MM.1S (cell line): ENCODE results near the gene GNG13.
A peak's percentile ranks its signal among the peaks of the same experiment; 100 is the strongest.
"Not testable (repeated sequence)": the region's sequence is repeated elsewhere in the genome, so short reads cannot be mapped to it uniquely, and the experiment has no call there.

Experiments
- DNase-seq: peaks from one replicate; pipeline ENCODE4 v3.0.0-alpha.2; 2015
- H2AFZ ChIP-seq: fragments of 300-600 bp; sonication (generic); 2 replicates; pipeline ENCODE4 v1.6.0; 2016; ENCODE audit warnings: antibody characterized with exemption, low read length
- H3F3A ChIP-seq: fragments of 300-600 bp; sonication (generic); 2 replicates; pipeline ENCODE4 v1.6.1; 2016; ENCODE audit warnings: mild to moderate bottlenecking, antibody characterized with exemption, low read length, moderate library complexity, mixed read lengths; ENCODE audit not compliant: insufficient read depth
- H3K27ac ChIP-seq: fragments of 300-600 bp; sonication (generic); 2 replicates; pipeline ENCODE4 v1.5.1; 2016; ENCODE audit warnings: mild to moderate bottlenecking, low read length
- H3K27me3 ChIP-seq: fragments of 300-600 bp; sonication (generic); replicated peaks from 2 replicates; pipeline ENCODE4 v1.6.0; 2016; ENCODE audit warnings: low read length; ENCODE audit not compliant: insufficient read depth
- H3K36me3 ChIP-seq: fragments of 300-600 bp; sonication (generic); replicated peaks from 2 replicates; pipeline ENCODE4 v1.6.1; 2016; ENCODE audit warnings: mild to moderate bottlenecking, low read length, mixed read lengths; ENCODE audit not compliant: insufficient read depth
- H3K4me1 ChIP-seq: fragments of 300-600 bp; sonication (generic); 2 replicates; pipeline ENCODE4 v1.6.1; 2016; ENCODE audit warnings: low read length, mixed read lengths
- H3K4me2 ChIP-seq: fragments of 300-600 bp; sonication (generic); 2 replicates; pipeline ENCODE4 v1.6.0; 2016; ENCODE audit warnings: low read depth, low read length
- H3K4me3 ChIP-seq: fragments of 300-600 bp; sonication (generic); 2 replicates; pipeline ENCODE4 v1.5.1; 2016; ENCODE audit warnings: low read length, mixed read lengths
- H3K79me2 ChIP-seq: fragments of 300-600 bp; sonication (generic); 2 replicates; pipeline ENCODE4 v1.6.1; 2016; ENCODE audit warnings: mixed run types, low read length, mixed read lengths
- H3K9ac ChIP-seq: fragments of 300-600 bp; sonication (generic); 2 replicates; pipeline ENCODE4 v1.6.1; 2016; ENCODE audit warnings: low read length, mixed read lengths
- H3K9me2 ChIP-seq: fragments of 300-600 bp; sonication (generic); replicated peaks from 2 replicates; pipeline ENCODE4 v1.6.1; 2016; ENCODE audit warnings: mild to moderate bottlenecking, low read length, mixed read lengths; ENCODE audit not compliant: insufficient read depth
- H3K9me3 ChIP-seq: fragments of 300-600 bp; sonication (generic); replicated peaks from 2 replicates; pipeline ENCODE4 v1.6.1; 2016; ENCODE audit warnings: mild to moderate bottlenecking, low read length, mixed read lengths; ENCODE audit not compliant: insufficient read depth
- H4K20me1 ChIP-seq: fragments of 300-600 bp; sonication (generic); 2 replicates; pipeline ENCODE4 v1.6.1; 2016; ENCODE audit warnings: mild to moderate bottlenecking, low read length, moderate library complexity, mixed read lengths; ENCODE audit not compliant: insufficient read depth
- EZH2 ChIP-seq: fragments of 300-600 bp; sonication (generic); optimal IDR thresholded peaks from 2 replicates; pipeline ENCODE3; 2017; ENCODE audit warnings: low read depth, mild to moderate bottlenecking, antibody characterized with exemption, low read length, mixed read lengths
- EZH2phosphoT487 ChIP-seq: fragments of 300-600 bp; sonication (generic); IDR thresholded peaks from 2 replicates; pipeline ENCODE4 v1.6.1; 2018; ENCODE audit warnings: antibody characterized with exemption, low read length
- TF ChIP-seq, protein P1 (sequence below): fragments of 300-600 bp; sonication (generic); IDR thresholded peaks from 2 replicates; pipeline ENCODE4 v1.5.1; 2016; ENCODE audit warnings: antibody characterized with exemption, low read length, mixed read lengths

GNG13 gene

DNA sequence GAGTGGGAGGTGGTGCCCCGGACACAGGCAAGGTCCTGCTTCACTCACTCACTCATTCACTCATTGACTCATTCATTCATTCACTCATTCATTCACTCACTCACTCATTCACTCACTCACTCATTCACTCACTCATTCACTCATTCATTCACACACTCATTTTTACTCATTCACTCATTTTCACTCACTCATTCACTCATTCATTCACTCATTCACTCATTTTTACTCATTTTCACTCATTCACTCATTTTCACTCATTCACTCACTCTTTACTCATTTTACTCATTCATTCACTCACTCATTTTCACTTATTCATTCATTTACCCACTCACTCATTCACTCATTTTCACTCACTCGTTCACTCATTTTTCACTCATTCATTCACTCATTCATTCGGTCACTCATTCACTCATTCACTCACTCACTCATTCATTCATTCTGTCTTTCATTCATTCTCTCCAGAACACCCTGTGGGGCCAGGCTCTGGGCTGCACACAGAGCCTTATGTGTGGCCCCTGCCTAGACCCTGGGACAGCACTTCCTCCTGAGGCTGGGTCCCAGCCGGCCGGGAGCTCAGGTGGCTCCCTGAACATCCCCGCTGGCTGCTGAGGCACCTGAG, 21.5 kb downstream of the GNG13 start:
- no peak overlapping the region for H3K27ac ChIP-seq
- H3K9me2 ChIP-seq = no peaks in the 10 kb centered on the region
- no peaks in the 10 kb centered on the region for H4K20me1 ChIP-seq
- no peaks in the 10 kb centered on the region for H3F3A ChIP-seq
- DNase-seq = no peak
- no peak overlapping the region for H3K4me2 ChIP-seq
- no peak overlapping the region for H3K9ac ChIP-seq
- H3K36me3 ChIP-seq = no peaks in the 10 kb centered on the region
- H3K79me2 ChIP-seq = no peaks in the 10 kb centered on the region
- H3K4me3 ChIP-seq = no peak overlapping the region
- H3K4me1 ChIP-seq = no peaks in the 10 kb centered on the region
- no peaks in the 10 kb centered on the region for H3K9me3 ChIP-seq
- TF ChIP-seq EZH2 = no peak
- no peak for TF ChIP-seq EZH2phosphoT487
- TF ChIP-seq, protein P1, sequence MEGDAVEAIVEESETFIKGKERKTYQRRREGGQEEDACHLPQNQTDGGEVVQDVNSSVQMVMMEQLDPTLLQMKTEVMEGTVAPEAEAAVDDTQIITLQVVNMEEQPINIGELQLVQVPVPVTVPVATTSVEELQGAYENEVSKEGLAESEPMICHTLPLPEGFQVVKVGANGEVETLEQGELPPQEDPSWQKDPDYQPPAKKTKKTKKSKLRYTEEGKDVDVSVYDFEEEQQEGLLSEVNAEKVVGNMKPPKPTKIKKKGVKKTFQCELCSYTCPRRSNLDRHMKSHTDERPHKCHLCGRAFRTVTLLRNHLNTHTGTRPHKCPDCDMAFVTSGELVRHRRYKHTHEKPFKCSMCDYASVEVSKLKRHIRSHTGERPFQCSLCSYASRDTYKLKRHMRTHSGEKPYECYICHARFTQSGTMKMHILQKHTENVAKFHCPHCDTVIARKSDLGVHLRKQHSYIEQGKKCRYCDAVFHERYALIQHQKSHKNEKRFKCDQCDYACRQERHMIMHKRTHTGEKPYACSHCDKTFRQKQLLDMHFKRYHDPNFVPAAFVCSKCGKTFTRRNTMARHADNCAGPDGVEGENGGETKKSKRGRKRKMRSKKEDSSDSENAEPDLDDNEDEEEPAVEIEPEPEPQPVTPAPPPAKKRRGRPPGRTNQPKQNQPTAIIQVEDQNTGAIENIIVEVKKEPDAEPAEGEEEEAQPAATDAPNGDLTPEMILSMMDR = no peak
- peaks cover 92% of the 10 kb centered on the region for H3K27me3 ChIP-seq
- no peak overlapping the region for H2AFZ ChIP-seq

DNA sequence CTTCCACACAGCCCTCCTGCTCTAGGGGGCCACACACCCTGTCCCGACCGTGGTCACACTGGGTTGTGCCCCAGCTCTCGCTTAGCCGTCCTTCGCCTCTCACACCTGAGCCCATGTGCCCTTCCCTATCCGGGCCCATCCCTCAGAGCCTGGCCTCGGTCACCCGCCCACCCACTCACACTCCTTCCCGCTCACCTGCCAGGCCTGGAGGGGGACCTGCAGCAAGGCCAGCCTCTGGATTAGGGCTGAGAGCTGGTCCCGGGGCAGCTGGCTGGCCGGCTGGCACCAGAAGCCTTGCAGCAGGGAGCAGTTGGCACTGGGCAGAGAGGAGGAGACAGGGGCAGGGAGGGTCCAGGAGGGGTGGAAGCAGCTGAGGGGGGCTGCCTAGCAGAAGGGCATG, 22.1 kb downstream of the GNG13 start:
- H3K9me2 ChIP-seq = no peaks in the 10 kb centered on the region
- no peaks in the 10 kb centered on the region for H3K4me1 ChIP-seq
- DNase-seq = no peak
- H3K27me3 ChIP-seq = peaks cover 97% of the 10 kb centered on the region
- no peak overlapping the region for H3K27ac ChIP-seq
- H2AFZ ChIP-seq = no peak overlapping the region
- no peak overlapping the region for H3K9ac ChIP-seq
- H4K20me1 ChIP-seq = no peaks in the 10 kb centered on the region
- H3F3A ChIP-seq = no peaks in the 10 kb centered on the region
- H3K4me2 ChIP-seq = no peak overlapping the region
- no peaks in the 10 kb centered on the region for H3K36me3 ChIP-seq
- H3K4me3 ChIP-seq = no peak overlapping the region
- no peaks in the 10 kb centered on the region for H3K79me2 ChIP-seq
- H3K9me3 ChIP-seq = no peaks in the 10 kb centered on the region
- no peak for TF ChIP-seq EZH2

DNA sequence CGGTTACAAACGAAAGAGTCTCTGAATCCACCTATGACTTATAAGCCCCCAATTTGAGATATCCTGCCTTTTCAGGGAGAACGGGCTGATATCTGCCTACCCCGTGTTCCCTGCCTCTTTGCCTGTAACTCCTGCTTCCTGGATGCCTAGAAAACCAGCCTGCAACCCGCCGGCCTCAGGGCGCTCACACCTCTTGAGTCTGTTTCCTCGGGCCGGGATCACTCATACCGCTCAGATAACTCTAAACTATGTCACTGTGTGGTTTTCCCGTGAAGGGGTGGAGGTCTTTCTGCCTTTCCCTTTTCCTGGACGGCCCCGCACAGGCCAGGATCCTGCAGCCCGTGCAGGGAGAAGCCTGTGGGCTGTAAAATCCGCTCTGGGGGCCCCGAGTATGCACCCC, 22.7 kb downstream of the GNG13 start:
- peaks cover 97% of the 10 kb centered on the region for H3K27me3 ChIP-seq
- no peaks in the 10 kb centered on the region for H3K36me3 ChIP-seq
- H3K4me1 ChIP-seq = no peaks in the 10 kb centered on the region
- no peak overlapping the region for H3K27ac ChIP-seq
- H4K20me1 ChIP-seq = no peaks in the 10 kb centered on the region
- no peak overlapping the region for H3K9ac ChIP-seq
- H3K4me3 ChIP-seq = no peak overlapping the region
- peak; percentile 54 for TF ChIP-seq EZH2
- TF ChIP-seq, protein P1 = no peak
- no peak for DNase-seq
- no peaks in the 10 kb centered on the region for H3K9me3 ChIP-seq
- no peaks in the 10 kb centered on the region for H3K79me2 ChIP-seq
- H3F3A ChIP-seq = no peaks in the 10 kb centered on the region
- H3K4me2 ChIP-seq = no peak overlapping the region
- no peaks in the 10 kb centered on the region for H3K9me2 ChIP-seq
- no peak overlapping the region for H2AFZ ChIP-seq

DNA sequence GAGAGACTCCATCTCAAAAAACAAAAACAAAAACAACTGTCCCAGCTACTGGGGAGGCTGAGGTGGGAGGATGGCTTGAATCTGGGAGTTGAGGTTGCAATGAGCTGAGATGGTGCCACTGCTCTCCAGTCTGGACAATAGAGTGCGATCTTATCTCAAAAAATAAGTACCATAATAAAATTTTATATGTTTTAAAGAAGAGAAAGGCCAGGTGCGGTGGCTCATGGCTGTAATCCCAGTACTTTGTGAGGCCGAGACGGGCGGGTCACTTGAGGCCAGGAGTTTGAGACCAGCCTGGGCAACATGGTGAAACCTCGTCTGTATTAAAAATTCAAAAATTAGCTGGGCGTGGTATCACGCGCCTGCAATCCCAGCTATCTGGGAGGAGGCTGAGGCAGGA, 23.7 kb downstream of the GNG13 start:
- TF ChIP-seq EZH2 (no peak), EZH2phosphoT487 (no peak)
- TF ChIP-seq, protein P1 = no peak
- no peak for DNase-seq
- H2AFZ ChIP-seq = no peak overlapping the region
- H4K20me1 ChIP-seq = no peaks in the 10 kb centered on the region
- no peak overlapping the region for H3K27ac ChIP-seq
- no peaks in the 10 kb centered on the region for H3K9me2 ChIP-seq
- no peaks in the 10 kb centered on the region for H3F3A ChIP-seq
- no peaks in the 10 kb centered on the region for H3K36me3 ChIP-seq
- no peaks in the 10 kb centered on the region for H3K9me3 ChIP-seq
- no peak overlapping the region for H3K4me3 ChIP-seq
- H3K27me3 ChIP-seq = peaks cover 93% of the 10 kb centered on the region
- no peaks in the 10 kb centered on the region for H3K4me1 ChIP-seq
- H3K4me2 ChIP-seq = no peak overlapping the region
- H3K9ac ChIP-seq = no peak overlapping the region
- no peaks in the 10 kb centered on the region for H3K79me2 ChIP-seq

DNA sequence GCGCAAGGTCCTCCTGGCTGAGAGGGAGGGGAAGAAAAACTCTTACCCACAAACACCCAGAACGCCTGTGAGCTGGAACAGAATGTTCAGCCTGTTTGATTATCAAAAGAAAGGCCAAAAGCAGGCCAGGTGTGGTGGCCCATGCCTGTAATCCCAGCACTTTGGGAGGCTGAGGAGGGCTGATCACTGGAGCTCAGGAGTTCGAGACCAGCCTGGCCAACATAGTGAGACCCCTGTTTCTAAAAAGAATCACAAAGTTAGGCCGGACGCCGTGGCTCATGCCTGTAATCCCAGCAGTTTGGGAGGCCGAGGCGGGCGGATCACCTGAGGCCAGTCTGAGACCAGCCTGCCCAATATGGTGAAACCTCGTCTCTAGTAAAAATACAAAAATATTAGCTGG, 24.2 kb downstream of the GNG13 start:
- H3K27me3 ChIP-seq = peaks cover 93% of the 10 kb centered on the region
- H3K9me2 ChIP-seq, H3K27ac ChIP-seq, H4K20me1 ChIP-seq, H3F3A ChIP-seq, H3K9ac ChIP-seq, H3K79me2 ChIP-seq, H3K4me1 ChIP-seq, H3K36me3 ChIP-seq, H2AFZ ChIP-seq, H3K4me3 ChIP-seq, DNase-seq, H3K9me3 ChIP-seq, H3K4me2 ChIP-seq: not testable (repeated sequence)
